Psoas muscle (tissue), 8 donors: ENCODE data around the gene TUBA4B. TPM values are rescaled to one million over a fixed set of nuclear protein-coding genes. Genes with fewer than 3 reads are reported as not detected.

Experiments used
- ATAC-seq, 4 donors: fragments of 200-7000 bp; cut with Tn5 transposase; one replicate each; pipeline ENCODE4 v1.9.1; 2020; ENCODE audit warnings: moderate library complexity in 3 of 4, mild to moderate bottlenecking in 2 of 4
- DNase-seq, 2 donors: peaks; one replicate each; pipeline ENCODE4 v3.0.0-alpha.2; 2020
- H3K27ac ChIP-seq: fragments of 200-600 bp; one replicate; pipeline ENCODE4 v1.8.0; 2022
- H3K27me3 ChIP-seq, 3 donors: fragments of 200-600 bp in 1 of 3; one replicate each; pipeline versions ENCODE4 v1.6.1 to v1.8.0; 2013 to 2022; ENCODE audit warnings: low read length in 2 of 3, mild to moderate bottlenecking in 2 of 3, moderate library complexity in 1 of 3; ENCODE audit not compliant: insufficient read depth in 3 of 3
- H3K36me3 ChIP-seq, 2 donors: fragments of 200-600 bp in 1 of 2; one replicate each; pipeline versions ENCODE4 v1.6.1 to v1.8.0; 2013 to 2022; ENCODE audit warnings: low read depth in 1 of 2, mild to moderate bottlenecking in 1 of 2, moderate library complexity in 1 of 2; ENCODE audit not compliant: insufficient read depth in 1 of 2
- H3K4me1 ChIP-seq: fragments of 200-600 bp; one replicate; pipeline ENCODE4 v1.8.0; 2022
- H3K4me3 ChIP-seq: fragments of 200-600 bp; one replicate; pipeline ENCODE4 v1.8.0; 2022; ENCODE audit warnings: mild to moderate bottlenecking
- H3K9me3 ChIP-seq: fragments of 200-600 bp; one replicate; pipeline ENCODE4 v1.8.0; 2022
- WGBS, 3 donors: extraction: QIAGEN DNeasy Blood & Tissue Kit; methylation state at CpG; one replicate each; pipeline versions ENCODE4 v1.1.6 to v1.1.7; 2013; 5-methylcytosine and 5-hydroxymethylcytosine counted together
- intact Hi-C, 2 donors: fragments of 100-400 bp; cut with DNase I; formaldehyde crosslinking; loops; one replicate each; pipeline versions ENCODE4 v1.11.0 to v1.14.2; 2022
- polyA plus RNA-seq, 3 donors: library from polyadenylated mRNA; stranded (reverse); fragments of 200-250 nt; gene quantifications; one replicate each; pipeline ENCODE4 v1.2.3, GENCODE V29; 2013
- total RNA-seq, 4 donors: library from RNA; stranded (reverse); fragmentation: NEBNext Ultra II Directional in 2 of 4; extraction: Animal tissue kit (Norgen Biotek cat#: 25700) in 2 of 4; gene quantifications; one replicate each; pipeline versions ENCODE4 v1.2.1 to v1.2.4, GENCODE V29; 2021 to 2023
- TF ChIP-seq, protein P1 (sequence below): fragments of 200-600 bp; IDR thresholded peaks from one replicate; pipeline ENCODE4 v1.8.0; 2022; ENCODE audit warnings: antibody characterized with exemption
- donor health status: healthy with polysubstance abuse.
- donor health status: DM: no; HTN: no; CAD: no; lungs with moderate emphysema.
- donor health status: Bipolar disorder and iron deficiency.
- donor health status: healthy.
- donor health status: DM: yes; HTN: yes; CAD: no.
- donor health status: DM: no; HTN: no; CAD: no.
- donor health status: DM: no; HTN: no; CAD: no.
- donor health status: DM: yes; HTN: yes; CAD: no.

TUBA4B gene
- total and polyA plus RNA-seq, 7 donors, result 0.06 TPM; not detected in 6

DNA sequence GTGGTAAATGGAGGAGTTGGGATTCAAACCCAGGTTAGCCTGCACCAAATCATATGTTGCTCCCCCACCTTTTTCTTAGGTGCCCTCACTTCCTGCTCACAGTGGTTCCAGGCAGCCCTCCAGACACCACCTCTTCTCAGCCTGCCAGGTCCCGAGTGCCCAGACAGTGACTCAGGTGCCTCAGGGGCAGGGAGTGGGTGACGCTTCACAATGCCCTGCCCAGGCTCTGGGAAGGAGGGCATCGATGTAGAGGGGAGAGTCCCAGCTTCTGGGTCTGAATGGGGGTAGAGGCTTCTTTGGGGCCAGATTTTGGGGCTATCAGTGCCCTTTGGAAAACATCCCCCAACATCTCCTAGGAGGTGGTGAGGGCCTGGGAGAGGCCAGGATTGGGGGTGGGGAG lies 20.9 kb downstream of the TUBA4B start:
- WGBS, 3 donors, result 34 to 81% (median 74%) methylated on average over 3 of the region's 3 CpGs
- ATAC-seq (peak; percentile 50 to 82 (median 74)), DNase-seq (no peak)
- no peaks in the 10 kb centered on the region for H3K9me3 ChIP-seq
- intact Hi-C loops, result loop anchor here in 1 of 2 donors (2.0 kb wide), 1 partner anchor 19 kb away; no protein-coding TSS in a partner anchor
- H3K4me3 ChIP-seq, result no peak overlapping the region
- H3K4me1 ChIP-seq, result peaks cover 16% of the 10 kb centered on the region
- no peaks in the 10 kb centered on the region for H3K27me3 ChIP-seq
- peak overlapping the region; percentile 89 for H3K27ac ChIP-seq
- TF ChIP-seq, protein P1, sequence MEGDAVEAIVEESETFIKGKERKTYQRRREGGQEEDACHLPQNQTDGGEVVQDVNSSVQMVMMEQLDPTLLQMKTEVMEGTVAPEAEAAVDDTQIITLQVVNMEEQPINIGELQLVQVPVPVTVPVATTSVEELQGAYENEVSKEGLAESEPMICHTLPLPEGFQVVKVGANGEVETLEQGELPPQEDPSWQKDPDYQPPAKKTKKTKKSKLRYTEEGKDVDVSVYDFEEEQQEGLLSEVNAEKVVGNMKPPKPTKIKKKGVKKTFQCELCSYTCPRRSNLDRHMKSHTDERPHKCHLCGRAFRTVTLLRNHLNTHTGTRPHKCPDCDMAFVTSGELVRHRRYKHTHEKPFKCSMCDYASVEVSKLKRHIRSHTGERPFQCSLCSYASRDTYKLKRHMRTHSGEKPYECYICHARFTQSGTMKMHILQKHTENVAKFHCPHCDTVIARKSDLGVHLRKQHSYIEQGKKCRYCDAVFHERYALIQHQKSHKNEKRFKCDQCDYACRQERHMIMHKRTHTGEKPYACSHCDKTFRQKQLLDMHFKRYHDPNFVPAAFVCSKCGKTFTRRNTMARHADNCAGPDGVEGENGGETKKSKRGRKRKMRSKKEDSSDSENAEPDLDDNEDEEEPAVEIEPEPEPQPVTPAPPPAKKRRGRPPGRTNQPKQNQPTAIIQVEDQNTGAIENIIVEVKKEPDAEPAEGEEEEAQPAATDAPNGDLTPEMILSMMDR, result no peak
- no peaks in the 10 kb centered on the region for H3K36me3 ChIP-seq

DNA sequence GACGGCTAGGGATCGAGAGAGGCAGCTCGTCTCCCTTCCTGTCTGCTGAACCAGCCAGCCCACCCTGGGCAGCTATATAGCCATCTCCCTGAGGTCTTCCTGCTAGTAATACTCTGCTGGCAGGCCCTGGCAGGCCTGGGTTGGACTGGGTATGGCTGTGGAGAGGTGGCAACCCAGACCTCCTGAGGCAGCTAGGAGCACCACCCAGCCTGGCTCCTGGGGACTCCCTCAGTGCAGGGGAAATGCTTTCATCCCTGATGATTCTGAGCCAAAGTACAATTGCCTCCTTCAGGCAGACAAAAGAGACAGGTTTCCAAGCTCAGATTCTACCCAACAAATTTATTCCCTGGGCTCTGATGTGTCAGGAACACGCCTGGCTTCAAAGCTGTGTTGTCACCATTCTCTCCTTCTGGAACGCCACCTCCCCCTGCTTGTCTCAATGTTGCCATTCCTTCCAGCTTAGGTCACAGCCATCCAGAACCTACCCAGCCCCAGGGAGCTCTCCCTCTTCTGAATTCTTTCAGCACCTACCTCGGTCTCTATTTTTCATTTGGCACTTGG lies 21.4 kb downstream of the TUBA4B start:
- 13 to 26% (median 24%) methylated on average over 6 of the region's 6 CpGs for WGBS, 3 donors
- H3K9me3 ChIP-seq, result no peaks in the 10 kb centered on the region
- DNase-seq (no peak), ATAC-seq (peak; percentile 62 to 67 (median 64))
- no peaks in the 10 kb centered on the region for H3K36me3 ChIP-seq
- H3K4me1 ChIP-seq, result peaks cover 16% of the 10 kb centered on the region
- peak overlapping the region; percentile 89 for H3K27ac ChIP-seq
- no peak overlapping the region for H3K4me3 ChIP-seq
- no peaks in the 10 kb centered on the region for H3K27me3 ChIP-seq
- TF ChIP-seq, protein P1, result no peak
- intact Hi-C loops, result no loop called here

DNA sequence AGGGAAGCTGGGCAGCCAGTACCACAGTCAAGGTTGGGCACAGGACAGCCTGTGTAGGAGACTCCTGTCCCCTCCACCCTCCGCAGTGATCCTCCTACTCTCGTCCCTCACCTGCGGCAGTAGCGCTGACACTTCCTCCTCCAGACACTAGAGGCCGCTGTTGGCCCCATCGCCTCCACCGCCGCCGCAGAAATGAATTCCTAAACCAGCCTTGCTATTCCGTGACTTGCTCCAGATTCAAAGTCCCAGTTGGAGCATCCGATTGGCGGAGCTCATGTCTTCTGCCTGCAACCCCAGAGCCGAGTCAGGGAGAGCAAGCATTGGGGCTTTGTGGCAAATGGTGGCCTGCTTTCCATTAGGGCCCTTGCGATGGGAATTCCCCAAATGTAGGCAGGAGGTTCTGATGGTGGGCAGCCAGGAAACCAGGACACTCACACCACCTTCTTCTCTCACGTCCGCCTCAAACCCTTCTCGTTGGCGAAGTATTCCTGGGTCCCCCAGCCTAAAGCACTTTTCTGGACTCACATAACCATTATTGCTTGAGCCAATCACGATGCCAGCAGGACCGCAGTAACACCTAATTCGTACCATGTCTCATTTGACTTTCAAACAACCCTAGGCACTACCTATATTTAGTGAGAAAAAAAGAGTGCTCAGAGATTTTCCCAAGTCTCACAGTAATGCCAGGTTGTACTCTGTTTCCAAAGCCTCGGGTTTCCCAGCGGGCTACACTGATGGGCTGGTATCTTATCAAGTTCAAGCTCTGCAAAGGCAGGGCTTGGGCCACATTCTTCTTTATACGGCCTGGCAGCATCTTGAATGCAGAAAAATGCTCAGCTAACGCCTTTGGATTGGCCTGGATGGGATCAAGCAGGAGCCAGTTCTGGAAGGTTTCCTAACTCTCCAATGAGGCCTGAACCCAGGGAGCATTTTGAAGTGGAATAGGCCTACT lies 24.9 kb downstream of the TUBA4B start:
- Histone ChIP-seq H3K4me1 (peaks cover 30% of the 10 kb centered on the region), H3K27me3 (no peaks in the 10 kb centered on the region), H3K9me3 (no peaks in the 10 kb centered on the region), H3K27ac (peak overlapping the region; percentile 98), H3K36me3 (peaks cover 0 to 30% of the 10 kb centered on the region in 2 donors), H3K4me3 (peak overlapping the region; percentile 92)
- intact Hi-C loops, result loop anchor here in 1 of 2 donors (1.0 kb wide), 1 partner anchor 16 kb away; no protein-coding TSS in a partner anchor
- ATAC-seq (peak; percentile 29 to 60 (median 50)), DNase-seq (peak; percentile 75 to 85)
- TF ChIP-seq, protein P1, result peak; percentile 97
- WGBS, 3 donors, result 24 to 28% (median 25%) methylated on average over 25 of the region's 25 CpGs

DNA sequence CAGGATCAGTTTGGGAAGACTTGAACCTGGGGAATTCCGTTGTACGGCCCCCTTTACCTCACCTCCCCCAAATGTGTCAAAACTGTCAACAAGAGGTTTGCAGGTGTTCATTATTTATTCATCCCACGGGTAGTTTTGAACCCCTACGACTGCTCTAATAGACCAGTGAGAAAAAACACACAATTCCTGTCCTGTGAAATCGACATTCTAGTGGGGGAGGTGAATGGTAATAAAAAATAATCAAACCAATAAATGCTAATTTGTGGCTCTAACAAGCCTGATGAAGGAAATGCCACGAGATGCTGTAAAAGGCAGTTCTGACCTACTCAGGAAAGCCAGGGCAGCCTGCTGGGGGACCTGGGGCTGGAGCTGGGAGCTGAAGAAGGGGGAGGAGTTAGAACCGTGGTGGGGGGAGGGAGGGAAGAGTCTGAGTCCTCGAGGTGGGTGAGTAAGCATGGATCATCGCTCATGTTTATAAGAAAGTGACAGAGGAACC lies 25.7 kb downstream of the TUBA4B start:
- ATAC-seq, result peak in 1 of 4 donors; percentile 72
- DNase-seq, result no peak
- peaks cover 0 to 37% of the 10 kb centered on the region in 2 donors for H3K36me3 ChIP-seq
- peak overlapping the region; percentile 92 for H3K4me3 ChIP-seq
- TF ChIP-seq, protein P1, result no peak
- H3K9me3 ChIP-seq, result no peaks in the 10 kb centered on the region
- WGBS, 3 donors, result 11 to 15% (median 14%) methylated on average over 9 of the region's 9 CpGs
- H3K27me3 ChIP-seq, result no peaks in the 10 kb centered on the region
- peak overlapping the region; percentile 98 for H3K27ac ChIP-seq
- peaks cover 30% of the 10 kb centered on the region for H3K4me1 ChIP-seq
- intact Hi-C loops, result loop anchor here in 1 of 2 donors (1.0 kb wide), 1 partner anchor 16 kb away; no protein-coding TSS in a partner anchor
